Activated T-cell treated with anti-CD3 and anti-CD28 coated beads, Interleukin-2, amount 50 U/mL, for 72 hours (primary cell): ENCODE measurements around the gene RNF135. TPM values are rescaled to one million over a fixed set of nuclear protein-coding genes. Genes with fewer than 3 reads are reported as not detected.
"Not testable (repeated sequence)": the region's sequence is repeated elsewhere in the genome, so short reads cannot be mapped to it uniquely, and the experiment has no call there.

Experiments
- ATAC-seq, 2 donors: fragments of 150-1000 bp; cut with Tn5 transposase; replicated peaks in 1 of 2; 2 replicates each; pipeline ENCODE4 v1.10.0; 2021; ENCODE audit warnings: moderate library complexity in 2 of 2, mild to moderate bottlenecking in 1 of 2
- DNase-seq, 2 donors: peaks; one replicate each; pipeline ENCODE4 v3.0.0; 2021 to 2022; ENCODE audit warnings: mixed read lengths in 1 of 2
- H3K27ac Mint-ChIP-seq: one replicate; pipeline ENCODE4 v1.8.0; 2022; ENCODE audit warnings: mild to moderate bottlenecking, moderate library complexity, mixed read lengths
- H3K27me3 Mint-ChIP-seq: one replicate; pipeline ENCODE4 v1.8.0; 2022; ENCODE audit warnings: low read depth, mixed read lengths
- H3K36me3 Mint-ChIP-seq, 2 donors: one replicate each; pipeline ENCODE4 v1.8.0; 2022; ENCODE audit warnings: mixed read lengths in 2 of 2, mild to moderate bottlenecking in 1 of 2; ENCODE audit not compliant: insufficient read depth in 2 of 2
- H3K4me1 Mint-ChIP-seq: one replicate; pipeline ENCODE4 v1.8.0; 2022; ENCODE audit warnings: low read depth, mixed read lengths
- H3K4me3 Mint-ChIP-seq, 2 donors: one replicate each; pipeline ENCODE4 v1.8.0; 2022; ENCODE audit warnings: mild to moderate bottlenecking in 2 of 2, mixed read lengths in 2 of 2, moderate library complexity in 2 of 2
- H3K9me3 Mint-ChIP-seq, 2 donors: one replicate each; pipeline ENCODE4 v1.8.0; 2022; ENCODE audit warnings: mixed read lengths in 2 of 2
- total RNA-seq, 2 donors: library from RNA; stranded (reverse); gene quantifications; one replicate each; pipeline ENCODE4 v1.2.3, GENCODE V29; 2022

RNF135 gene
- 10 to 100 TPM; 11.7 to 12.3 TPM for total RNA-seq

GRCh38 chr17:30970831-30971567, at the start of gene RNF135:
TSS of gene RNF135 (plus strand) at chr17:30971039. CDS start at chr17:30971074, 35 bp downstream.
- Mint-ChIP-seq H3K27me3 (peaks cover 14% of the 10 kb centered on the region), H3K27ac (peak within 1 kb of the TSS; percentile 99), H3K9me3 (peaks cover 1 to 2% of the 10 kb centered on the region in 2 donors), H3K4me1 (peaks cover 41% of the 10 kb centered on the region), H3K4me3 (peak within 1 kb of the TSS; percentile 98 to 99), H3K36me3 (peaks cover 7 to 13% of the 10 kb centered on the region in 2 donors)
- ATAC-seq (peak; percentile 86 to 90), DNase-seq (peak; percentile 71 to 77)

- ATAC-seq (peak; percentile 48 to 64), DNase-seq (peak in 1 of 2 donors; percentile 13)
- peaks cover 43% of the 10 kb centered on the region for H3K27me3 Mint-ChIP-seq
- peak within 1 kb of the TSS; percentile 74 to 83 for H3K4me3 Mint-ChIP-seq
- H3K9me3 Mint-ChIP-seq: no peaks in the 10 kb centered on the region
- H3K36me3 Mint-ChIP-seq: no peaks in the 10 kb centered on the region
- H3K27ac Mint-ChIP-seq: no peak within 1 kb of the TSS
- peaks cover 21% of the 10 kb centered on the region for H3K4me1 Mint-ChIP-seq
Measured at GRCh38 chr17:30921544-30922196, 49.2 kb upstream of the RNF135 start, which contains the start of gene ADAP2. TSS of gene ADAP2 (plus strand) at chr17:30921945. CDS start at chr17:30922015, 70 bp downstream.

GRCh38 chr17:30922235-30923030, 48.4 kb upstream of the RNF135 start:
- DNase-seq: peak; percentile 8 to 11
- Mint-ChIP-seq H3K4me3 (peak overlapping the region; percentile 74 to 83), H3K4me1 (peaks cover 21% of the 10 kb centered on the region), H3K36me3 (no peaks in the 10 kb centered on the region), H3K27ac (no peak overlapping the region), H3K27me3 (peaks cover 44% of the 10 kb centered on the region), H3K9me3 (no peaks in the 10 kb centered on the region)
- peak; percentile 42 to 53 for ATAC-seq

- DNase-seq (no peak), ATAC-seq (no peak)
- H3K4me3 Mint-ChIP-seq: no peak overlapping the region
- no peak overlapping the region for H3K27ac Mint-ChIP-seq
- H3K36me3 Mint-ChIP-seq: no peaks in the 10 kb centered on the region
- H3K27me3 Mint-ChIP-seq: peaks cover 44% of the 10 kb centered on the region
- H3K4me1 Mint-ChIP-seq: peaks cover 21% of the 10 kb centered on the region
- no peaks in the 10 kb centered on the region for H3K9me3 Mint-ChIP-seq
Measured at GRCh38 chr17:30924341-30924740, 46.5 kb upstream of the RNF135 start.

GRCh38 chr17:30926516-30926915, 44.3 kb upstream of the RNF135 start:
- Mint-ChIP-seq H3K27ac (no peak overlapping the region), H3K27me3 (peaks cover 28% of the 10 kb centered on the region), H3K4me3 (no peak overlapping the region), H3K4me1 (peaks cover 10% of the 10 kb centered on the region), H3K9me3 (no peaks in the 10 kb centered on the region), H3K36me3 (no peaks in the 10 kb centered on the region)
- no peak for DNase-seq
- peak in 1 of 2 donors; percentile 63 for ATAC-seq

GRCh38 chr17:30927756-30928155, 43.1 kb upstream of the RNF135 start:
- H3K27ac Mint-ChIP-seq: no peak overlapping the region
- DNase-seq (no peak), ATAC-seq (no peak)
- no peaks in the 10 kb centered on the region for H3K9me3 Mint-ChIP-seq
- H3K4me3 Mint-ChIP-seq: no peak overlapping the region
- H3K4me1 Mint-ChIP-seq: peaks cover 3% of the 10 kb centered on the region
- no peaks in the 10 kb centered on the region for H3K36me3 Mint-ChIP-seq
- peaks cover 20% of the 10 kb centered on the region for H3K27me3 Mint-ChIP-seq

- no peaks in the 10 kb centered on the region for H3K9me3 Mint-ChIP-seq
- H3K36me3 Mint-ChIP-seq: no peaks in the 10 kb centered on the region
- ATAC-seq (no peak), DNase-seq (no peak)
- H3K27ac Mint-ChIP-seq: no peak overlapping the region
- peaks cover 16% of the 10 kb centered on the region for H3K27me3 Mint-ChIP-seq
- H3K4me3 Mint-ChIP-seq: no peak overlapping the region
- no peaks in the 10 kb centered on the region for H3K4me1 Mint-ChIP-seq
Measured at GRCh38 chr17:30928584-30928983, 42.3 kb upstream of the RNF135 start.

- DNase-seq: no peak
- Mint-ChIP-seq H3K36me3 (no peaks in the 10 kb centered on the region), H3K27ac (no peak overlapping the region), H3K4me3 (no peak overlapping the region), H3K9me3 (no peaks in the 10 kb centered on the region), H3K4me1 (no peaks in the 10 kb centered on the region), H3K27me3 (peaks cover 16% of the 10 kb centered on the region)
- no peak for ATAC-seq
Measured at GRCh38 chr17:30929081-30929633, 41.7 kb upstream of the RNF135 start.

GRCh38 chr17:30929861-30930260, 41.0 kb upstream of the RNF135 start:
- not testable (repeated sequence) for H3K4me1 Mint-ChIP-seq, H3K9me3 Mint-ChIP-seq, H3K27ac Mint-ChIP-seq, DNase-seq, ATAC-seq, H3K4me3 Mint-ChIP-seq, H3K36me3 Mint-ChIP-seq
- peaks cover 16% of the 10 kb centered on the region for H3K27me3 Mint-ChIP-seq

- Mint-ChIP-seq H3K27me3 (peaks cover 12% of the 10 kb centered on the region), H3K36me3 (no peaks in the 10 kb centered on the region), H3K4me3 (no peak overlapping the region), H3K9me3 (no peaks in the 10 kb centered on the region), H3K4me1 (no peaks in the 10 kb centered on the region), H3K27ac (no peak overlapping the region)
- DNase-seq: no peak
- ATAC-seq: no peak
Measured at GRCh38 chr17:30930495-30930894, 40.3 kb upstream of the RNF135 start.

- not testable (repeated sequence) for DNase-seq, H3K4me1 Mint-ChIP-seq, H3K9me3 Mint-ChIP-seq, H3K36me3 Mint-ChIP-seq, ATAC-seq, H3K27ac Mint-ChIP-seq, H3K27me3 Mint-ChIP-seq, H3K4me3 Mint-ChIP-seq
Measured at GRCh38 chr17:30931582-30931981, 39.3 kb upstream of the RNF135 start.

GRCh38 chr17:30933966-30934365, 36.9 kb upstream of the RNF135 start:
- ATAC-seq: no peak

More at GRCh38 chr17:30933966-30934365, 36.9 kb upstream of the RNF135 start:
- no peaks in the 10 kb centered on the region for H3K9me3 Mint-ChIP-seq
- no peaks in the 10 kb centered on the region for H3K36me3 Mint-ChIP-seq
- H3K4me1 Mint-ChIP-seq: no peaks in the 10 kb centered on the region
- no peak overlapping the region for H3K4me3 Mint-ChIP-seq
- no peaks in the 10 kb centered on the region for H3K27me3 Mint-ChIP-seq
- no peak overlapping the region for H3K27ac Mint-ChIP-seq
- no peak for DNase-seq
